Measurements from ENCODE around the gene USP7. TPM values are rescaled to one million over a fixed set of nuclear protein-coding genes. Genes with fewer than 3 reads are reported as not detected.

USP7 gene
- 54.4 TPM for polyA plus RNA-seq (2013, experiment 1 of 2)
- polyA plus RNA-seq (2013, experiment 2 of 2): 53.1 TPM

DNA sequence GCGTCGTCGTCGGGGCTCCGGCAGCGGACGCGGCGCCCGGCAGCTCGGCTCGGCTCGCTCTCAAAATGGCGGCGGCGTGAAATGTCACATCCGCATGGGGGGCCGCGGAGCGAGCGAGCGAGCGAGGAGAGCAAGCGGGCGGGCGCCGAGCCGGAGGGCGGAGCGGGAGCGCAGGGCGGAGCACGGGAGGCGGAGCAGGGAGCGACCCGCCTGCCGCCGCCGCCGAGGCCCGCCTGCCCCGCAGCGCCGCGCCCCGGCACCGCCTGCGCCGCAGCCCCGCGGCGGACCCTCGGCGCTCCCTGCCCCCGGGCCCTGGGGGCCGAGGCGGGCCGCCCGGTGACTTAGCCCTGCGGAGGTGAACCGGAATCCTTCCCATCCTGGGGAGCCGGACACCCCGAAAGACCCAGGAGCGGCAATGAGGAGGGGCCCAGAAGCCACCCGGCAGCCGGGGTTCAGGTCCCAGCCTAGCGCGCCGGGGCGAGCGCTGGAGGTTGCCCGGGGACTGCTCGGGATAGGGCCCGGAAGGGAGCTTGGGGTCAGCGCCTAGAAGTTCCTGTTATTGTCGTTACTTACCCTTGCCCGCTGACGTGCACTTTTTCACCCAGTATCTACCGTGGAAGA is at the start of gene USP7:
Gene USP7, minus strand, starts transcription at position 86 of the 621 bp plus-strand sequence. CDS start 621 bp downstream, outside the sequence.
- H3K4me2 ChIP-seq (ENCODE audit: insufficient read depth, low read length, poor library complexity, severe bottlenecking): peak within 1 kb of the TSS; percentile 94
- peaks cover 0 to 7% (median 6%) of the 10 kb centered on the region in 3 experiments for H3K27me3 ChIP-seq (ENCODE audit: control insufficient read depth in 3 of 3, insufficient read depth in 3 of 3, low read depth in 1 of 3, low read length in 3 of 3)
- H3K23ac ChIP-seq (ENCODE audit: low read depth, low read length, poor library complexity): peak within 1 kb of the TSS; percentile 59
- peak within 1 kb of the TSS; percentile 77 for H3K14ac ChIP-seq (ENCODE audit: low read length)
- H3K4me3 ChIP-seq (ENCODE audit: low read length in 2 of 2): peak within 1 kb of the TSS; percentile 66 to 97
- H3K27ac ChIP-seq (replicated peaks; ENCODE audit: low read length): peak within 1 kb of the TSS; percentile 55
- no peak within 1 kb of the TSS for H3K4ac ChIP-seq (ENCODE audit: low read length)
- no peaks in the 10 kb centered on the region for H3K9me3 ChIP-seq (replicated peaks in 1 of 2; ENCODE audit: control insufficient read depth in 2 of 2, insufficient read depth in 1 of 2, low read depth in 1 of 2, low read length in 2 of 2)
- peak within 1 kb of the TSS; percentile 94 for H3K18ac ChIP-seq (ENCODE audit: low read length)
- H2BK5ac ChIP-seq (ENCODE audit: low read length): no peak within 1 kb of the TSS
- H4K91ac ChIP-seq (ENCODE audit: low read depth, low read length, poor library complexity): no peak within 1 kb of the TSS
- H3K4me1 ChIP-seq (ENCODE audit: control insufficient read depth in 2 of 2, insufficient read depth in 1 of 2, low read depth in 1 of 2, low read length in 2 of 2): peaks cover 12 to 24% of the 10 kb centered on the region in 2 donors
- H4K8ac ChIP-seq (ENCODE audit: low read depth, low read length): no peak within 1 kb of the TSS
- H3K36me3 ChIP-seq (replicated peaks in 1 of 2; ENCODE audit: control insufficient read depth in 2 of 2, insufficient read depth in 2 of 2, low read length in 2 of 2): no peaks in the 10 kb centered on the region
- peak within 1 kb of the TSS; percentile 87 for H3K9ac ChIP-seq (ENCODE audit: low read depth, low read length, poor library complexity)
- H3K79me1 ChIP-seq (ENCODE audit: low read depth, low read length): peaks cover 12% of the 10 kb centered on the region
- H2BK120ac ChIP-seq (ENCODE audit: low read depth, low read length): no peak within 1 kb of the TSS
- peak; percentile 85 for DNase-seq (ENCODE audit: low spot score)
- WGBS, 2 donors (ENCODE audit: extremely low coverage in 2 of 2, insufficient read length in 2 of 2, insufficient replicate concordance in 1 of 2): no CpG with 5 or more reads among the region's 79 CpGs
- H2BK12ac ChIP-seq (ENCODE audit: low read length): no peak within 1 kb of the TSS
- H2BK15ac ChIP-seq (ENCODE audit: low read length): no peak within 1 kb of the TSS
- H2AFZ ChIP-seq (ENCODE audit: low read length): peak within 1 kb of the TSS; percentile 98
- H2AK5ac ChIP-seq (ENCODE audit: low read depth, low read length): peak within 1 kb of the TSS; percentile 51

DNA sequence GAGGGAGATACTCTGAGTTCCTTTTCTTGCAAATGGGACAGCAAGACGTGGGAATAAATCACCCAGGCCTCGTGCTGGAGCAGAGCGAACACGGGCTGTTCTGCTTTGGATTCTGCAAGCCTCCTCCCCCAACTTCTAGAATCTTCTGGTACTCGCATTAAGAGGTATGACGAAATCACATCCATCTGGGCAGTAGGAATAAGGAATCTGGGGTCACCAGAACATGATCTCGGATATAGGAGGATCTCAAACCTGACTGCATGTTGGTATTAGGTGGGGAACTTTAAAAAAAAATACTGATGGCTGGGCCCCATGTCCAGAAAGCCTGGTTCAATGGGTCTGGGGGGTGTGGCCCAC is 49.8 kb upstream of the USP7 start:
- Histone ChIP-seq H3K79me1 (ENCODE audit: low read depth, low read length) (no peaks in the 10 kb centered on the region), H3K27ac (replicated peaks; ENCODE audit: low read length) (no peak overlapping the region), H4K8ac (ENCODE audit: low read depth, low read length) (no peak overlapping the region), H2BK120ac (ENCODE audit: low read depth, low read length) (no peak overlapping the region), H3K18ac (ENCODE audit: low read length) (no peak overlapping the region), H3K4me1 (ENCODE audit: control insufficient read depth in 2 of 2, insufficient read depth in 1 of 2, low read depth in 1 of 2, low read length in 2 of 2) (peaks cover 2 to 3% of the 10 kb centered on the region in 2 donors), H2BK15ac (ENCODE audit: low read length) (no peak overlapping the region), H3K9ac (ENCODE audit: low read depth, low read length, poor library complexity) (no peak overlapping the region), H3K36me3 (replicated peaks in 1 of 2; ENCODE audit: control insufficient read depth in 2 of 2, insufficient read depth in 2 of 2, low read length in 2 of 2) (no peaks in the 10 kb centered on the region), H2AK5ac (ENCODE audit: low read depth, low read length) (no peak overlapping the region), H3K14ac (ENCODE audit: low read length) (no peak overlapping the region), H3K4me3 (ENCODE audit: low read length in 2 of 2) (no peak overlapping the region), H3K4me2 (ENCODE audit: insufficient read depth, low read length, poor library complexity, severe bottlenecking) (peak overlapping the region; percentile 26), H4K91ac (ENCODE audit: low read depth, low read length, poor library complexity) (no peak overlapping the region), H3K27me3 (ENCODE audit: control insufficient read depth in 3 of 3, insufficient read depth in 3 of 3, low read depth in 1 of 3, low read length in 3 of 3) (no peaks in the 10 kb centered on the region), H3K23ac (ENCODE audit: low read depth, low read length, poor library complexity) (no peak overlapping the region), H3K4ac (ENCODE audit: low read length) (no peak overlapping the region), H2BK5ac (ENCODE audit: low read length) (no peak overlapping the region), H2BK12ac (ENCODE audit: low read length) (no peak overlapping the region), H3K9me3 (replicated peaks in 1 of 2; ENCODE audit: control insufficient read depth in 2 of 2, insufficient read depth in 1 of 2, low read depth in 1 of 2, low read length in 2 of 2) (peaks cover 2 to 10% of the 10 kb centered on the region in 2 donors), H2AFZ (ENCODE audit: low read length) (peak overlapping the region; percentile 73)
- WGBS, 2 donors (ENCODE audit: extremely low coverage in 2 of 2, insufficient read length in 2 of 2, insufficient replicate concordance in 1 of 2): no CpG with 5 or more reads among the region's 7 CpGs
- DNase-seq (ENCODE audit: low spot score): no peak

DNA sequence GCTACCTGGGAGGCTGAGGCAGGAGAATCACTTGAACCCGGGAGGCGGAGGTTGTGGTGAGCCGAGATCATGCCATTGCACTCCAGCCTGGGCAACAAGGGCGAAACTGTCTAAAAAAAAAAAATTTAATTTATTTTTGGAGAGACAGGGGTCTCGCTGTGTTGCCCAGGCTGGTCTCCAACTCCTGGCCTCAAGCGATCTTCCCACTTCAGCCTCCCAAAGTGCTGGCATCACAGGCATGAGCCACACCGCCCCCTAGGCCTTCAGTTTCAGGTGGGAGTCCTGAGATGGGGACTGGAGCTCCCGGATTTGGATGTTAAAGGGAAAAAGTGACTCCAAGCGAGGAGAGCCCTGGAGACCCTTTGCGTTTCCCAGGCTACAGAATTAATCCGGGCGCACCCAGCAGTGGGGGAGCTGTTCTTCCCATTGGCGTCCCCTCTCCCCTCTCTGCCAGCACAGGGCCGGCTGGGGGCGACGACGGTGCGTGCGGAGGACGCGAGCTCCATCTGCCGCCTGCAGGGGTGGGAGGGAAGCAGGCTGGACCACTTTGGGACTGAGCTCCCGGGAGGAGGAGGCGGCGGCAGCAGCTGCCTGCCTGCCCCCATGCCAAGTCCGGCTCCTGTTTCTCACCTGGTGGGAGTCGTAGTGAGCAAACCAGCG is 49.3 kb upstream of the USP7 start:
- WGBS, 2 donors (ENCODE audit: extremely low coverage in 2 of 2, insufficient read length in 2 of 2, insufficient replicate concordance in 1 of 2): no CpG with 5 or more reads among the region's 28 CpGs
- no peak overlapping the region for H3K14ac ChIP-seq (ENCODE audit: low read length)
- no peak overlapping the region for H4K8ac ChIP-seq (ENCODE audit: low read depth, low read length)
- no peak overlapping the region for H3K9ac ChIP-seq (ENCODE audit: low read depth, low read length, poor library complexity)
- H2BK15ac ChIP-seq (ENCODE audit: low read length): no peak overlapping the region
- no peaks in the 10 kb centered on the region for H3K27me3 ChIP-seq (ENCODE audit: control insufficient read depth in 3 of 3, insufficient read depth in 3 of 3, low read depth in 1 of 3, low read length in 3 of 3)
- H3K18ac ChIP-seq (ENCODE audit: low read length): no peak overlapping the region
- H3K23ac ChIP-seq (ENCODE audit: low read depth, low read length, poor library complexity): no peak overlapping the region
- no peak overlapping the region for H4K91ac ChIP-seq (ENCODE audit: low read depth, low read length, poor library complexity)
- H2BK12ac ChIP-seq (ENCODE audit: low read length): no peak overlapping the region
- no peak overlapping the region for H3K27ac ChIP-seq (replicated peaks; ENCODE audit: low read length)
- H3K79me1 ChIP-seq (ENCODE audit: low read depth, low read length): no peaks in the 10 kb centered on the region
- DNase-seq (ENCODE audit: low spot score): peak; percentile 44
- no peak overlapping the region for H3K4me3 ChIP-seq (ENCODE audit: low read length in 2 of 2)
- H3K4ac ChIP-seq (ENCODE audit: low read length): no peak overlapping the region
- H2BK5ac ChIP-seq (ENCODE audit: low read length): no peak overlapping the region
- no peak overlapping the region for H2AK5ac ChIP-seq (ENCODE audit: low read depth, low read length)
- peak overlapping the region; percentile 26 for H3K4me2 ChIP-seq (ENCODE audit: insufficient read depth, low read length, poor library complexity, severe bottlenecking)
- H3K9me3 ChIP-seq (replicated peaks in 1 of 2; ENCODE audit: control insufficient read depth in 2 of 2, insufficient read depth in 1 of 2, low read depth in 1 of 2, low read length in 2 of 2): peaks cover 2 to 10% of the 10 kb centered on the region in 2 donors
- H3K36me3 ChIP-seq (replicated peaks in 1 of 2; ENCODE audit: control insufficient read depth in 2 of 2, insufficient read depth in 2 of 2, low read length in 2 of 2): no peaks in the 10 kb centered on the region
- peaks cover 2 to 4% of the 10 kb centered on the region in 2 donors for H3K4me1 ChIP-seq (ENCODE audit: control insufficient read depth in 2 of 2, insufficient read depth in 1 of 2, low read depth in 1 of 2, low read length in 2 of 2)
- H2BK120ac ChIP-seq (ENCODE audit: low read depth, low read length): no peak overlapping the region
- H2AFZ ChIP-seq (ENCODE audit: low read length): peak overlapping the region; percentile 73

DNA sequence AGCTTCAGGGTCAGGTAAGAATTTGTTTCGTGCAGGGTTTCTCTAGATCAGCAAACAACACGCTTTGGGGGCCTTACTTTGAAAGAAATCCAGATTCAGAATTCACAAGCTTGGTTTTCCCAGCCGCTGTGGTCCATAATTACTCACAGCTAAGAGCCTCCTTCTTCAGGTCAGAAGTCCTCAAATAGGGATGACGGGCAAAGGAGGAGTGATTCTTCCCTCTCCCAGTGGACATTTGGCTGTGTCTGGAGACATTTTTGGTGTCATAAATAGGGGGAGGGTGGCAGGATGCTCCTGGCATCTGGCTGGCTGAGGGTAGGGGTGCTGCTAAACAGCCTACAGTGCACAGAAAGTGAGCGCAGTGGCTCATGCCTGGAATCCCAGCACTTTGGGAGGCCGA is 48.6 kb upstream of the USP7 start:
- Histone ChIP-seq H2BK120ac (ENCODE audit: low read depth, low read length) (no peak overlapping the region), H3K27ac (replicated peaks; ENCODE audit: low read length) (no peak overlapping the region), H3K4me1 (ENCODE audit: control insufficient read depth in 2 of 2, insufficient read depth in 1 of 2, low read depth in 1 of 2, low read length in 2 of 2) (peaks cover 2 to 4% of the 10 kb centered on the region in 2 donors), H2AFZ (ENCODE audit: low read length) (no peak overlapping the region), H3K14ac (ENCODE audit: low read length) (no peak overlapping the region), H2BK5ac (ENCODE audit: low read length) (no peak overlapping the region), H3K27me3 (ENCODE audit: control insufficient read depth in 3 of 3, insufficient read depth in 3 of 3, low read depth in 1 of 3, low read length in 3 of 3) (peaks cover 0 to 3% (median 0%) of the 10 kb centered on the region in 3 experiments), H4K8ac (ENCODE audit: low read depth, low read length) (no peak overlapping the region), H3K18ac (ENCODE audit: low read length) (no peak overlapping the region), H3K9me3 (replicated peaks in 1 of 2; ENCODE audit: control insufficient read depth in 2 of 2, insufficient read depth in 1 of 2, low read depth in 1 of 2, low read length in 2 of 2) (peaks cover 2 to 10% of the 10 kb centered on the region in 2 donors), H4K91ac (ENCODE audit: low read depth, low read length, poor library complexity) (no peak overlapping the region), H2BK12ac (ENCODE audit: low read length) (no peak overlapping the region), H3K9ac (ENCODE audit: low read depth, low read length, poor library complexity) (no peak overlapping the region), H3K4ac (ENCODE audit: low read length) (no peak overlapping the region), H3K23ac (ENCODE audit: low read depth, low read length, poor library complexity) (no peak overlapping the region), H3K4me3 (ENCODE audit: low read length in 2 of 2) (no peak overlapping the region), H3K36me3 (replicated peaks in 1 of 2; ENCODE audit: control insufficient read depth in 2 of 2, insufficient read depth in 2 of 2, low read length in 2 of 2) (no peaks in the 10 kb centered on the region), H2BK15ac (ENCODE audit: low read length) (no peak overlapping the region), H3K4me2 (ENCODE audit: insufficient read depth, low read length, poor library complexity, severe bottlenecking) (no peak overlapping the region), H3K79me1 (ENCODE audit: low read depth, low read length) (no peaks in the 10 kb centered on the region), H2AK5ac (ENCODE audit: low read depth, low read length) (no peak overlapping the region)
- no CpG with 5 or more reads among the region's 6 CpGs for WGBS, 2 donors (ENCODE audit: extremely low coverage in 2 of 2, insufficient read length in 2 of 2, insufficient replicate concordance in 1 of 2)
- DNase-seq (ENCODE audit: low spot score): no peak
